COLO829 (cell line): ENCODE data around the gene SMPDL3B.
A peak's percentile ranks its signal among the peaks of the same experiment; 100 is the strongest.
"Not testable (repeated sequence)": the region's sequence is repeated elsewhere in the genome, so short reads cannot be mapped to it uniquely, and the experiment has no call there.

Source experiments
- DNase-seq: peaks from one replicate; pipeline ENCODE4 v3.0.0; 2012; ENCODE audit warnings: low spot score

The SMPDL3B gene

GRCh38 chr1:27970401-27970800 is 35.6 kb downstream of the SMPDL3B start:
- no peak for DNase-seq

- peak; percentile 43 for DNase-seq
These were observed 36.9 kb downstream of the SMPDL3B start for GRCh38 chr1:27971674-27972073.

GRCh38 chr1:27972141-27972540 is 37.3 kb downstream of the SMPDL3B start:
- no peak for DNase-seq

- DNase-seq = no peak
These were observed 39.1 kb downstream of the SMPDL3B start for GRCh38 chr1:27973771-27974416.

- no peak for DNase-seq
These were observed 39.6 kb downstream of the SMPDL3B start for GRCh38 chr1:27974417-27974781.

- peak; percentile 13 for DNase-seq
These were observed 44.5 kb downstream of the SMPDL3B start for GRCh38 chr1:27979151-27979858.

GRCh38 chr1:27979859-27980201 is 45.0 kb downstream of the SMPDL3B start:
- no peak for DNase-seq

GRCh38 chr1:27980216-27980845 is 45.5 kb downstream of the SMPDL3B start:
- no peak for DNase-seq

- DNase-seq = no peak
These were observed 46.3 kb downstream of the SMPDL3B start for GRCh38 chr1:27981145-27981544.

- no peak for DNase-seq
These were observed 56.2 kb downstream of the SMPDL3B start for GRCh38 chr1:27990920-27991537.

GRCh38 chr1:27992276-27992675 is 57.5 kb downstream of the SMPDL3B start:
- no peak for DNase-seq

GRCh38 chr1:27993241-27993640 is 58.4 kb downstream of the SMPDL3B start:
- DNase-seq = no peak

- DNase-seq = no peak
These were observed 59.3 kb downstream of the SMPDL3B start for GRCh38 chr1:27994060-27994459.

GRCh38 chr1:27994526-27994925 is 59.7 kb downstream of the SMPDL3B start:
- DNase-seq = not testable (repeated sequence)

GRCh38 chr1:27999055-27999454 is 64.3 kb downstream of the SMPDL3B start:
- no peak for DNase-seq

GRCh38 chr1:28002600-28002999 is 67.8 kb downstream of the SMPDL3B start:
- no peak for DNase-seq

GRCh38 chr1:28003117-28003516 is 68.3 kb downstream of the SMPDL3B start:
- not testable (repeated sequence) for DNase-seq
